Endothelial cell of umbilical vein (primary cell): ENCODE measurements around the gene NFX1. TPM values are rescaled to one million over a fixed set of nuclear protein-coding genes. Genes with fewer than 3 reads are reported as not detected.

Source experiments
- BruUV-seq: library from RNA; stranded (reverse); fragments of 400-500 nt; replicated peaks from 2 replicates; lab custom pipeline; 2021; lab: Mats Ljungman, UMichigan
- CTCF ChIA-PET: fragments of 300-600, 350-600 bp; sonication (Branson Sonifier 250); formaldehyde crosslinking; loops from one replicate; lab custom pipeline; 2021; ENCODE audit warnings: antibody characterized with exemption, inconsistent platforms; lab: Charles Lee
- POLR2A ChIA-PET: fragments of 300-600, 350-600 bp; sonication (Branson Sonifier 250); formaldehyde crosslinking; loops from one replicate; lab custom pipeline; 2021; ENCODE audit warnings: antibody characterized with exemption, inconsistent platforms; lab: Charles Lee
- DNase-seq: peaks from one replicate; pipeline ENCODE4 v3.0.0-alpha.2; 2011; ENCODE audit warnings: low read depth, low spot score
- FAIRE-seq: peaks from 2 replicates; lab custom pipeline; 2011; peaks lifted over from hg19 to GRCh38; lab: Jason Lieb, UNC
- H2AFZ ChIP-seq: 2 replicates; pipeline ENCODE4 v1.6.0; 2012; ENCODE audit warnings: low read depth, low read length, control low read depth, inconsistent platforms
- H3K27ac ChIP-seq: 2 replicates; pipeline ENCODE4 v1.5.1; 2011; ENCODE audit warnings: low read depth, mild to moderate bottlenecking, control low read depth, low read length, moderate library complexity; ENCODE audit not compliant: insufficient read depth
- H3K27me3 ChIP-seq, 2 experiments: 2 replicates each; pipeline versions ENCODE4 v1.6.0 to v1.6.1; 2011; ENCODE audit warnings: low read length in 2 of 2, mixed read lengths in 1 of 2; ENCODE audit not compliant: control insufficient read depth in 2 of 2, insufficient read depth in 2 of 2
- H3K36me3 ChIP-seq, 2 experiments: 2 replicates in 1 of 2; 3 replicates in 1 of 2; pipeline ENCODE4 v1.5.1; 2011; ENCODE audit warnings: low read length in 2 of 2, mild to moderate bottlenecking in 1 of 2, moderate library complexity in 1 of 2; ENCODE audit not compliant: control insufficient read depth in 2 of 2, insufficient read depth in 2 of 2; ENCODE audit errors: extremely low read depth in 1 of 2
- H3K4me1 ChIP-seq: 3 replicates; pipeline ENCODE4 v1.5.1; 2011; ENCODE audit warnings: mild to moderate bottlenecking, low read length; ENCODE audit not compliant: control insufficient read depth, insufficient read depth; ENCODE audit errors: extremely low read depth
- H3K4me2 ChIP-seq: 2 replicates; pipeline ENCODE4 v1.6.1; 2011; ENCODE audit warnings: low read length, control low read depth, mixed read lengths; ENCODE audit not compliant: insufficient read depth
- H3K4me3 ChIP-seq, 3 experiments: fragments of 200-600 bp in 1 of 3; sonication (generic), shearing (Covaris generic) in 1 of 3; replicated peaks in 1 of 3; 2 replicates each; pipeline ENCODE4 v1.5.1; 2011 to 2016; ENCODE audit warnings: control low read depth in 3 of 3, low read length in 3 of 3, mild to moderate bottlenecking in 2 of 3, inconsistent platforms in 1 of 3, low read depth in 1 of 3, moderate library complexity in 1 of 3; ENCODE audit not compliant: insufficient read depth in 1 of 3
- H3K79me2 ChIP-seq: 2 replicates; pipeline ENCODE4 v1.6.0; 2012; ENCODE audit warnings: low read length, inconsistent platforms; ENCODE audit not compliant: control insufficient read depth, insufficient read depth
- H3K9ac ChIP-seq: replicated peaks from 2 replicates; pipeline ENCODE3; 2011; ENCODE audit warnings: low read length, control low read depth; ENCODE audit not compliant: insufficient read depth; ENCODE audit errors: extremely low read depth
- H3K9me1 ChIP-seq: replicated peaks from 3 replicates; pipeline ENCODE4 v1.6.0; 2011; ENCODE audit warnings: mild to moderate bottlenecking, low read length; ENCODE audit not compliant: control insufficient read depth, insufficient read depth; ENCODE audit errors: extremely low read depth
- H3K9me3 ChIP-seq: replicated peaks from 2 replicates; pipeline ENCODE4 v1.5.1; 2012; ENCODE audit warnings: low read length, inconsistent platforms; ENCODE audit not compliant: control insufficient read depth, insufficient read depth
- H4K20me1 ChIP-seq: replicated peaks from 2 replicates; pipeline ENCODE3; 2011; ENCODE audit warnings: mild to moderate bottlenecking, low read length; ENCODE audit not compliant: control insufficient read depth, insufficient read depth; ENCODE audit errors: extremely low read depth
- CTCF ChIP-seq, 2 donors: IDR thresholded peaks; 1 replicate in 1 of 2; 2 replicates in 1 of 2; pipeline ENCODE4 v1.5.1; 2011; ENCODE audit warnings: low read length in 2 of 2, mild to moderate bottlenecking in 2 of 2, moderate library complexity in 2 of 2, control low read depth in 1 of 2, inconsistent platforms in 1 of 2, low read depth in 1 of 2; ENCODE audit not compliant: insufficient read depth in 1 of 2; ENCODE audit errors: extremely low read depth in 1 of 2
- EZH2 ChIP-seq: IDR thresholded peaks from 2 replicates; pipeline ENCODE4 v1.6.1; 2012; ENCODE audit warnings: borderline replicate concordance, low read depth, mild to moderate bottlenecking, moderate library complexity, low read length, inconsistent platforms; ENCODE audit not compliant: severe bottlenecking
- FOS ChIP-seq: IDR thresholded peaks from 2 replicates; pipeline ENCODE4 v1.6.1; 2011; ENCODE audit warnings: mild to moderate bottlenecking, low read length, moderate library complexity, borderline replicate concordance; ENCODE audit not compliant: insufficient read depth
- JUN ChIP-seq: IDR thresholded peaks from 2 replicates; pipeline ENCODE4 v1.6.1; 2011; ENCODE audit warnings: borderline replicate concordance, low read depth; ENCODE audit not compliant: insufficient read length, insufficient read depth
- POLR2A ChIP-seq: IDR thresholded peaks from 2 replicates; pipeline ENCODE4 v1.6.1; 2012; ENCODE audit warnings: low read depth, mild to moderate bottlenecking, control low read depth, low read length
- POLR2AphosphoS5 ChIP-seq: IDR thresholded peaks from 2 replicates; pipeline ENCODE4 v1.6.1; 2012; ENCODE audit warnings: low read depth, mild to moderate bottlenecking, control low read depth, low read length, moderate library complexity; ENCODE audit not compliant: insufficient read depth
- dilution Hi-C: fragments of 300-500 bp; cut with MboI; formaldehyde crosslinking; loops from one replicate; pipeline ENCODE4 v1.15.0; 2019; ENCODE audit warnings: low sequenced_read_pairs; ENCODE audit not compliant: extremely low pct_ligation_motif_present
- intact Hi-C: fragments of 100-400 bp; cut with micrococcal nuclease; formaldehyde crosslinking; loops from one replicate; pipeline ENCODE4 v1.10.0; 2022
- polyA plus RNA-seq, 4 experiments: library from polyadenylated mRNA; depleted of rRNA in 3 of 4; stranded (reverse) in 3 of 4; unstranded in 1 of 4; fragments of >200 nt; gene quantifications; 2 replicates each; pipeline versions ENCODE4 v1.2.1 to v1.2.3, GENCODE V29; 2011 to 2012; ENCODE audit warnings: missing spikeins in 1 of 4
- total RNA-seq: library from RNA; stranded (reverse); gene quantifications from 2 replicates; pipeline ENCODE4 v1.2.3, GENCODE V29; 2021

Gene NFX1
- total and polyA plus RNA-seq, 2 donors (not counting 3 experiments of a cell fraction or from before 2014, with no cell fraction given), result 19.3 to 21.7 TPM

DNA sequence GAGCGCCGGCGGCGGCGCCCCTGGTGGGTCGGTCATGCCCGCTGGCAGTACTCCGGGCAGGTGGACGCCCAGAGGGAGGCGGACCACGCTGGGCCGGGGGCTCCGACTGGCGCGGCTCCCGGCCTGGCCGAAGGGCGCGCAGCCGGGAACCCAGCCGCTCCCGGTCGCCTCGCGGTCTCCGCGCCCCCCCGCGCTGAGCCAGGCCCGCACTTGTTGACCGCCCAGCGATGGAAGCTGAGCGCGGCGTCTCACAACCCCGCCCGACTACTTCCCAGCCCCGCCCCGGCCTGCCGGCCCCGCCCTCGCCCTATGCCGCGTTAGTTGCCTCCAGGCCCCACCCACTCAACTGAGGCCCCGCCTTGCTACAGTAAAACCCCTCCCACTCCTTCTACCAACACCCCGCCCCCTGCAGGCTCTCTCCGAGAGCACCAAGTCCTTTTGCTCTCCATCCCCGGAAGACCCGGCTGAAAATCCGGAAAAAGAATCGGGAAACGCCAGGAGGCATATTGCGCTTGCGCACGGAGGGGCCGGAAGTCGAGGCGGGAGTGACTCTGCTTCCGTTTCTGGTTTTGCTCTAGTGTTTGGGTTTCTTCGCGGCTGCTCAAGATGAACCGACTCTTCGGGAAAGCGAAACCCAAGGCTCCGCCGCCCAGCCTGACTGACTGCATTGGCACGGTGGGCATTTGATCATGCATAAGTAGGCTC lies 25.7 kb upstream of the NFX1 start, which contains the start of the genes BAG1 and CHMP5:
TSS of gene BAG1 (minus strand) at position 236 of the 705 bp plus-strand sequence.
TSS of gene CHMP5 (plus strand) at position 577 of the 705 bp plus-strand sequence. CDS start at position 607, 30 bp downstream.
- intact Hi-C loops, result loop anchor here (1.0 to 5.0 kb wide), 5 partner anchors 26 to 208 kb away; partner anchors contain the start of genes B4GALT1, NFX1 and NOL6
- dilution Hi-C loops, result no loop called here
- TF ChIP-seq JUN (peak; percentile 31), EZH2 (no peak), FOS (no peak), POLR2A (peak; percentile 85), CTCF (IDR thresholded peaks at IDR 0.05; ENCODE audit: extremely low read depth in 1 of 2, insufficient read depth in 1 of 2, low read depth in 1 of 2, low read length in 2 of 2) (peak; percentile 9 to 37), POLR2AphosphoS5 (peak; percentile 69)
- H3K27ac ChIP-seq, result peak within 1 kb of the TSS; percentile 34
- H3K4me1 ChIP-seq, result peaks cover 15% of the 10 kb centered on the region
- no peaks in the 10 kb centered on the region for H3K9me1 ChIP-seq
- peak within 1 kb of the TSS; percentile 7 for H2AFZ ChIP-seq
- BruUV-seq, result no TSS peak
- peak within 1 kb of the TSS; percentile 85 for H3K4me2 ChIP-seq
- no peaks in the 10 kb centered on the region for H3K27me3 ChIP-seq
- peaks cover 13 to 19% of the 10 kb centered on the region in 2 experiments for H3K36me3 ChIP-seq
- no peaks in the 10 kb centered on the region for H3K9me3 ChIP-seq
- ChIA-PET POLR2A (interaction anchor here (0.6 to 1.0 kb wide), 3 partner anchors 25 to 240 kb away, joined by 3 to 4 read pairs (median 4); partner anchors contain the start of gene NFX1), CTCF (interaction anchor here (0.6 to 2.5 kb wide), 7 partner anchors 11 to 204 kb away, joined by 3 to 7 read pairs (median 4); partner anchors contain the start of gene SMU1)
- H4K20me1 ChIP-seq, result no peaks in the 10 kb centered on the region
- H3K79me2 ChIP-seq, result peaks cover 35% of the 10 kb centered on the region
- FAIRE-seq (peak; percentile 96), DNase-seq (peak; percentile 100)
- peak within 1 kb of the TSS; percentile 74 for H3K9ac ChIP-seq
- H3K4me3 ChIP-seq, result peak within 1 kb of the TSS; percentile 37 to 96 (median 75)
